Fibroblast of skin of left quadriceps (primary cell): ENCODE results near the gene C10orf67.
A peak's percentile ranks its signal among the peaks of the same experiment; 100 is the strongest.
"Not testable (repeated sequence)": the region's sequence is repeated elsewhere in the genome, so short reads cannot be mapped to it uniquely, and the experiment has no call there.

ENCODE experiments used
- DNase-seq, 2 experiments: peaks; one replicate each; pipeline ENCODE4 v3.0.0-alpha.2; 2013; ENCODE audit warnings: low read depth in 2 of 2

Gene C10orf67

DNA sequence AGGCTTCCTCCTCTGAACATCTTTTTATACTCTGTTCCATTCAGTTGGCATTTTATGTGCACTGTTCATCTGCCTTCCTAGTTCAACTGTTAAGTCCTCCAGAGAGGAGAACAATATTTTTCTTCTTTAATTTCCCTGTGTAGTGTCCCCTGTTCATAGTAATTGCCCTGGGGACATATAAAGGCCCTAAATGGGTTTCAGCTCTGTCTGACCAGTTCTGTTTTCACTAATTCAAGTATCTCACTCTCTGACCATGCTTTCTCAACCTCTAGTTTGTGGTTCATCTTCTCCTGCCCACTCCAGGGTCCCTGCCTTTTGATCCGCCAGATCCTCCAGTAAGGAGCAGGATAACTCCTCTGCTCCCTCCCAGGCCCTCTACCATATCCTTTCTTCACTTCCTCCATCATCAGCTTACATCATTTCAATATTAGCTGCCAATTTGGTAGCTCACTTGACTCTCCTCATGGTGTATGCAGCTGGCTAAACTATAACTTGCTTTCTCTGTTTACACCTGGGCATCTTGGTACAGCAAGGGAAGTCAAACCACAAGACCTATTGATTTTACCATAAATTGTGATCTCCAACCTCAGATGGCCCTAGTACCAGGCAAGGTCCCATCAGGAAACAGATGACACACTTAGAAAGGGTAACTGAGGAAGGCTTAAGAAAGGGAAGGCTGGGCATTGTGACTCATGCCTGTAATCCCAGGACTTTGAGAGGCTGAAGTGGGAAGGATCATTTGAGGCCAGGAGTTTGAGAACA, 17.7 kb upstream of the C10orf67 start:
- no peak for DNase-seq

DNA sequence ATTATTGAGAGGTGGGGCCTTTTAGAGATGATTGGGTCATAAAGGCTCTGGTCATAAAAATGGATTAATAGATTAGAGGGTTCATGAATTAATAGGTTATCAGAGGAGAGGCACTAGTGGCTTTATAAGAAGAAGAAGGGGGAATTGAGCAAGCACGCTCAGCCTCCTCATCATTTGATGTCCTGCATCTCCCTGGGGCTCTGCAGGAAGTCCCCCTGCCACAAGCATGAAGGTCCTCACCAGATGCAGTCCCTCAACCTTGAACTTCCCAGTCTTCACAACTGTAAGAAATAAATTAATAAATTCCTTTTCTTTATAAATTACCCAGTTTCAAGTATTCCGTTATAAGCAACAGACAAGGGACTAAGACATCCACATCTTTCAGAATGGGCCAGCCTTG, 17.1 kb upstream of the C10orf67 start:
- no peak for DNase-seq

GRCh38 chr10:23359692-23360380, 15.2 kb upstream of the C10orf67 start:
- DNase-seq, result no peak

GRCh38 chr10:23358357-23358756, 13.8 kb upstream of the C10orf67 start:
- no peak for DNase-seq

DNA sequence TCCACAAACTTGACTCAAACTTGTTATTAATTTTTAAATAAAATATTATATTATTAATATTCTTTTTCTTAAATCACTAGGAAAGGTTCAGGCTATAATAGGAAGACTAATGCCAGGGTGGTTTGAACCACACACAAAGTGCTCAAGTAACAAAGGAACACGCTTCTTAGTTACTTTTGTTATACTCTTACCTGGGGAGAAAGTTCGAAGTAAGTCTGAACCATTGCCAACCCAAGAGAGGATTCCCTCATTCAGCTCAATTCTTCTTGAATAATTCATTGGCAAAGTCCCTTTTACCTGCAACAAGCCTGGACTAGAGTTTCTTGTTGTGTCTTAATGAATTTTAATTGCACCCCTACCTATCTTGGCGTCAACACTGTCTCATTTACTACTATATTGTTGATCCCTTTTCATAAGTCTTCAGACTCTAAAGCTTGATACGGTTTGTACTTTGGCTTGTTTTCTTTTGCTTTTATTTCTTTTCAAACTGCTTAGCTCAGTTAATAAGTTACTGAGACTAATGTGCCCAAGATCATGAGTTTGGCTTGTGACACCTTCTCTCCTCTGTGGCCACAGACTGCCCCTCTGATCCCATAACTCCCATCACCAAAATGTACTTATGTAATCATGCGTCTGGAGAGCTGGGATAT, 10.2 kb upstream of the C10orf67 start:
- no peak for DNase-seq

DNA sequence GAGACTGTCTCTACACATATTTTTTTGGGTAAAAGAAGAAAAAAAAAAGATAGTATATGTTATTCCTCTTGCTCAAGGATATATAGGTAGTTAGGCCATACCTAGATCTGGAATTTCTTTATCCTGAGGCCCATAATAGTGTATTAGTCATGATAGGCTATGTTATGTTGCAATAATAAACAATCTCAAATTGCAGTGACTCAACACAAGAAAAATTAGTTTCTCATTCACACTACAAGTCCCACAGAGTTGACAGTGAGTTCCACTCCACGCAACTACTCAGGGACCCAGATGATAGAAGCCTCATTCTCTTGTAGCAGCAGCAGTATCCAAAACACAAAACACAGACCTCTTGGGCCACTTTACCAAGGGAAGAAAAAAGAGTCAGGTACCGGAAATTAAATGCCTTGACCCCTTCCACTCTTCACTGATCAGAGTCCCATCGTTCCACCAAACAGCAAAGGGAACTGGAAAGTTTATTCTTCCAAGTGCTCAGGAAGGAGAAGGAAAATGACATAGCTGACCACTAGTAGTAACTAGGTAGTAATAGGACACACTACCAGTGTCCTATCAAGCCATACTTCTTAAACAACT, 7.4 kb upstream of the C10orf67 start:
- peak; percentile 55 to 62 for DNase-seq

DNA sequence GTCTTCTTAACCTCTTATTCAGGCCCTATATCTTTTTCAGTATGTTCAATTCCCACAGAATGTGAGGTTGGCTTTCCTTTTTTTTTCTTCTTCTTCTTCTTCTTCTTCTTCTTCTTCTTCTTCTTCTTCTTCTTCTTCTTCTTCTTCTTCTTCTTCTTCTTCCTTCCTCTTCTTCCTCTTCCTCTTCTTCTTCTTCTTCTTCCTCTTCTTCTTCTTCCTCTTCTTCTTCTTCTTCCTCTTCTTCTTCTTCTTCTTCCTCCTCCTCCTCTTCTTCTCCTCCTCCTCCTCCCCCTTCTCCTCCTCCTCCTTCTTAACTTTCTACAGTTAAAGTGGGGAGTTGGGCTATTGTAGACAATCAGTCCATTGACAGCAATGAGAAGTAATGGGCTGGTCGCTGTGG, 6.1 kb upstream of the C10orf67 start:
- not testable (repeated sequence) for DNase-seq

DNA sequence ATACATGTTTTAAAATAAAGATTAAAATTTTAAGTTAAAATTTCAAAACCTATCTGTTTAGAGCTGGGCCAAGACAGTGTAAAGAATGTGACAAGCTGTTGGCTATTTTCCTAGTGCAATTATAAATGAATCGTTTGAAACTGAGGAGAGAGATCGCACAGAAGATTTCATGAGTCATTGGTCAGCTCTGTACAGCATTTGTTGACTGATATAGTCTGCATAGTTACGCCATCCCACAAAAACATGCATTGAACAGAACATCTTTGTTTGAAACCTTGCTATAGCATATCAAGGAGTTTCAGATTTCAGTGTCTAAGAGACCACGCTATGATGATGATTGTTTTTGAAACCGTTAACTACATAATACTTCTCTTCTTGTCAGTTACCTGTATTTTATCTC, 1.3 kb upstream of the C10orf67 start:
- DNase-seq, result peak; percentile 84 to 86

DNA sequence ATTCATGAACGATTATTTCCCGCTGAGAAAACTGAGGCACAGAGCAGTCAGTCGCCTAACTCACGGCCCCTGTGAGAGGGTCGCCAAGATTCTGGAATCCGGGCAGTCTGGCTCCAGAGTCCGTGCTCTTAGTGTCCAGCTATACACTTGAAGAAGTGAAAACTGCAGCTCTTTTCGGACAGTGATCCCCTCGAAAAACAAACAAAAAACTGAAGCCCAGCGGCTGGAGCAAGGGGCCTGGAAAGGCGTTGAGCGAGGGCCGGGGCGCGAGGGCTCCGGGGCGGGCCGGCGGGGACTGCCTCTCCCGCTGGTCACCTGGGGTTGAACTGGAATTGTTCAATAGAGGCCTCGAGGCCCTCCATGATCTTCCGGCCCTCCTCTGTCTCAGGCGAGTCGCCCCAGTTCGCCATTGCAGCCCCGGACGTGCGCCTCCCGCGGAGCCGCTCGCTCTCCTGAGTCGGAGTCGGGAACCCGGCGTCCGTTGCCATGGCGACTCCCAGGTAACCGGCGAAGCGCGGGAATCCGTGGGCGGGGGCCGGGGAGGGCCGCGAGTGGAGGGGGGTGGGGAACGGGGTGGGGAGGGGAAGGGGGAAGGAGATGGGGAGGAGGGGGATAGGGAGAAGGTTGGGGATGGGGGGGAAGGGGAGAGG, 881 bp downstream of the C10orf67 start:
- DNase-seq, result no peak

GRCh38 chr10:23342213-23342884, 2.2 kb downstream of the C10orf67 start:
- DNase-seq, result no peak

GRCh38 chr10:23341004-23341403, 3.6 kb downstream of the C10orf67 start:
- DNase-seq, result no peak

- no peak for DNase-seq
Measured at GRCh38 chr10:23340354-23340753, 4.2 kb downstream of the C10orf67 start.

DNA sequence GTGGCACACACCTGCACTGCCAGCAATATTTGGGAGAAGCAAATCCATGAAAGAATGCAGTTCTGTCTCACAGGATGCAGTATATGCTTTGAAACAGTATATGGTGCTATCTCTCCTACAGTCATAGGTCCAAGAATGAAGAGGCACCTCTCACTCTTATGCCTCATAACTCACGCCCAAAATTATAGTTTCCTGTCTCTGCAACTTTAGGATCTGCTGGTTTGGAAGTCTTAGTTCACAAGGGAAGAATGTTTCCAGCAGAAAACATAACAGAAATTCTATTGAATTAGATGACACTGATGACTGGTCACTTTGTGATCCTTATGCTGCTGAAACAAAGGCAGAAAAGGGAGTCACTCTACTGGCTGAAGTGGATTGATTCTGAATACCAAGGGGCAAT, 5.7 kb downstream of the C10orf67 start:
- no peak for DNase-seq

- peak; percentile 59 to 60 for DNase-seq
Measured at GRCh38 chr10:23338155-23338828, 6.3 kb downstream of the C10orf67 start.

GRCh38 chr10:23337616-23338015, 7.0 kb downstream of the C10orf67 start:
- DNase-seq, result no peak

DNA sequence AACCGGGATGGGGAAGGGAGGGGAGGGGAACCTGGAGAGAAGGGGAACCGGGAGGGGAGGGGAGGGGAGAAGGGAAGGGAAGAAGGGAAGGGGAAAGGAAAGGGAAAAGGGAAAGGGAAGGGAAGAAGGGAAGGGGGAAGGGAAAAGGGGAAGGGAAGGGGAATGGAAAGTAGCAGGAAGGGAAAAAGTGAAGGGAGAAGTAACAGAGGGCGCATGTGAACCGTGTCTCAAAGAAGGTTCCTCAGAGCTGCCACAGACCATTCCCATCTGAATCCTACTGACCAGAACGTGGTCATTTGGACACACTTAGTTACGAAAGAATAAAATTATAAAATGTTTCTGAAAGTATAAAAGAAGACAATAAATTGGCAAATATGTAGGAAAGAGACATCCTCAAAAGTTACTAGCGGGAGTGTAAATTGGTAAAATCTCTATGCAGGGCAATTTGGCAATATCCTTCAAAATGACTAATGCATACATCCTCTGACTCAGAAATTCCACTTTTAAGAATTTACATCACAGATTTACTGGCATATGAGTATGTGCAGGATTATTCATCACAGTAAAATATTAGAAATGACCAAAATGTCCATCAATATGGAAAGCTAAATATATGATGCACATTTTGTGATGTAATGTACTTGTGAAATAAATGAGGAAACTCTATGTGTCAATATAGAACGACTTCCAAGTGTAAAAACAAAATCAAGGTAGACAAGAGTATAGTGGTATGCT, 12.9 kb downstream of the C10orf67 start:
- DNase-seq, result peak; percentile 87 to 91

- no peak for DNase-seq
Measured at GRCh38 chr10:23330948-23331347, 13.6 kb downstream of the C10orf67 start.

GRCh38 chr10:23326544-23327307, 17.9 kb downstream of the C10orf67 start:
- DNase-seq, result no peak

DNA sequence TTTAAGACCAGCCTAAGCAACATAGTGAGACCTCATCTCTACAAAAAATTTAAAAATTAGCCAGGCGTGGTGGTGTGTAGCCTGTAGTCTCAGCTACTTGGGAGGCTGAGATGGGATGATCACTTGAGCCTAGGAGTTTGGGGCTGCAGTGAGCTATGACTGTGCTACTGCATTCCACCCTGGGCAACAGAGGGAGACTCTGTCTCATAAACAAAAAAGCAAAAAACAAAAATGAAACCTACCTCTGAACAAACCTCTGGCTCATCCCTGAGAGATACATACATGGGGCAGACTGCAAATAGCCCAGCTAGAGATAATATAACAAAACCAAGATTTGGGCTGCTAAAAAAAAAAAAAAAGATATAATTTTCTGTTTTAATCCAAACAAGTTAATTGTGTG, 19.5 kb downstream of the C10orf67 start:
- no peak for DNase-seq
